ENCODE data around the gene MPDZ.

Gene MPDZ

DNA sequence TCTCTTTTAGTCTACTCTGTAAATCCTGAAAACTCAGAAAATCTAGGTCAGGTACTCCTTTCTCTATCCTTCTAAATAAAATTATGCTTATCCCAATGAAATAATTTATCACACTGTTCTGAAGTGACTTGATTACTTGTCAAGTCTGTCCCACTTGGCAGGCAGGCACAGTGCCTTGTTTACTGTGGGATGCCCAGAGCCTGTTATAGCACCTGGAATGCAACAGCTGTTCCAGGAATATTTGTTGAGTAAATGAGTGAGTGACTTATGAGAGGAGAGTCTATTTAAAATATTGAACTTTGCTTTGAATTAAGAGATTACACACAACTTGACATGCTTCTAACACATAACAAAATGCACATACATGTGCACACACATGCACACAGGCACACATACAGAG lies 130.0 kb downstream of the MPDZ start:
- Histone ChIP-seq H3K4me3 (ENCODE audit: severe bottlenecking) (no peak overlapping the region), H3K27ac (ENCODE audit: poor library complexity, severe bottlenecking) (no peak overlapping the region), H3K36me3 (ENCODE audit: low read depth) (no peaks in the 10 kb centered on the region; the same call in 1 of the 2 replicates), H3K27me3 (ENCODE audit: insufficient read depth, poor library complexity, severe bottlenecking) (no peaks in the 10 kb centered on the region), H3K9me3 (ENCODE audit: severe bottlenecking) (no peaks in the 10 kb centered on the region), H3K4me1 (ENCODE audit: insufficient read depth, poor library complexity, severe bottlenecking) (no peaks in the 10 kb centered on the region)
- TF ChIP-seq, protein P1, sequence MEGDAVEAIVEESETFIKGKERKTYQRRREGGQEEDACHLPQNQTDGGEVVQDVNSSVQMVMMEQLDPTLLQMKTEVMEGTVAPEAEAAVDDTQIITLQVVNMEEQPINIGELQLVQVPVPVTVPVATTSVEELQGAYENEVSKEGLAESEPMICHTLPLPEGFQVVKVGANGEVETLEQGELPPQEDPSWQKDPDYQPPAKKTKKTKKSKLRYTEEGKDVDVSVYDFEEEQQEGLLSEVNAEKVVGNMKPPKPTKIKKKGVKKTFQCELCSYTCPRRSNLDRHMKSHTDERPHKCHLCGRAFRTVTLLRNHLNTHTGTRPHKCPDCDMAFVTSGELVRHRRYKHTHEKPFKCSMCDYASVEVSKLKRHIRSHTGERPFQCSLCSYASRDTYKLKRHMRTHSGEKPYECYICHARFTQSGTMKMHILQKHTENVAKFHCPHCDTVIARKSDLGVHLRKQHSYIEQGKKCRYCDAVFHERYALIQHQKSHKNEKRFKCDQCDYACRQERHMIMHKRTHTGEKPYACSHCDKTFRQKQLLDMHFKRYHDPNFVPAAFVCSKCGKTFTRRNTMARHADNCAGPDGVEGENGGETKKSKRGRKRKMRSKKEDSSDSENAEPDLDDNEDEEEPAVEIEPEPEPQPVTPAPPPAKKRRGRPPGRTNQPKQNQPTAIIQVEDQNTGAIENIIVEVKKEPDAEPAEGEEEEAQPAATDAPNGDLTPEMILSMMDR (IDR thresholded peaks at IDR 0.05; ENCODE audit: poor library complexity, severe bottlenecking) = no peak
- no peak for DNase-seq (ENCODE audit: low spot score)
- ATAC-seq (ENCODE audit: low read depth) = no peak

DNA sequence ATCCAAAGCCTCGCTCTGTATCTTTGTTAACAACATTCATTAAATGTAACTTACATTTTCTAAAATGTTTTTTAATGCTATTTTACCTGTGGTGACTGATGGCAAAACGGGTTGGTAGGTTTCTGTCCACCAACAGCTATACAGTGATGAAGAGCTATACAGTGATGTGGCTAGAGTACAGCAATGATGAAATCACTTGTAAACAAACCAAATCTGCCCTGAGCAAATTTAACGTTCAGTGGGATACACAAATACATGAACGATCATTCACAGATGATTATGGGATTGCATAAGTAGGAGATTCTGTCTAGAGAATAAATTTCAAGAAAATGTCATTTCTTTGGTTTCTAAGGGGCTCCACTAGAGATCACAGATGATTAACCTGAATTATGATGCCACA lies 132.7 kb downstream of the MPDZ start:
- no peak for ATAC-seq (ENCODE audit: low read depth)
- Histone ChIP-seq H3K27me3 (ENCODE audit: insufficient read depth, poor library complexity, severe bottlenecking) (no peaks in the 10 kb centered on the region), H3K36me3 (ENCODE audit: low read depth) (no peaks in the 10 kb centered on the region; the same call in 1 of the 2 replicates)

GRCh38 chr9:13145340-13145739 lies 134.2 kb downstream of the MPDZ start:
- Histone ChIP-seq H3K4me1 (ENCODE audit: insufficient read depth, poor library complexity, severe bottlenecking) (peaks cover 14% of the 10 kb centered on the region), H3K9me3 (ENCODE audit: severe bottlenecking) (no peaks in the 10 kb centered on the region), H3K27me3 (ENCODE audit: insufficient read depth, poor library complexity, severe bottlenecking) (no peaks in the 10 kb centered on the region), H3K27ac (ENCODE audit: poor library complexity, severe bottlenecking) (no peak overlapping the region), H3K4me3 (ENCODE audit: severe bottlenecking) (no peak overlapping the region), H3K36me3 (ENCODE audit: low read depth) (no peaks in the 10 kb centered on the region; the same call in 1 of the 2 replicates)
- DNase-seq (ENCODE audit: low spot score) (no peak), ATAC-seq (ENCODE audit: low read depth) (no peak)
- TF ChIP-seq, protein P1 (IDR thresholded peaks at IDR 0.05; ENCODE audit: poor library complexity, severe bottlenecking) = no peak

More for the DNA sequence above, 132.7 kb downstream of the MPDZ start:
- H3K27ac ChIP-seq (ENCODE audit: poor library complexity, severe bottlenecking) = no peak overlapping the region
- H3K4me1 ChIP-seq (ENCODE audit: insufficient read depth, poor library complexity, severe bottlenecking) = peaks cover 6% of the 10 kb centered on the region
- no peak overlapping the region for H3K4me3 ChIP-seq (ENCODE audit: severe bottlenecking)
- TF ChIP-seq, protein P1 (IDR thresholded peaks at IDR 0.05; ENCODE audit: poor library complexity, severe bottlenecking) = no peak
- DNase-seq (ENCODE audit: low spot score) = no peak
- H3K9me3 ChIP-seq (ENCODE audit: severe bottlenecking) = no peaks in the 10 kb centered on the region

DNA sequence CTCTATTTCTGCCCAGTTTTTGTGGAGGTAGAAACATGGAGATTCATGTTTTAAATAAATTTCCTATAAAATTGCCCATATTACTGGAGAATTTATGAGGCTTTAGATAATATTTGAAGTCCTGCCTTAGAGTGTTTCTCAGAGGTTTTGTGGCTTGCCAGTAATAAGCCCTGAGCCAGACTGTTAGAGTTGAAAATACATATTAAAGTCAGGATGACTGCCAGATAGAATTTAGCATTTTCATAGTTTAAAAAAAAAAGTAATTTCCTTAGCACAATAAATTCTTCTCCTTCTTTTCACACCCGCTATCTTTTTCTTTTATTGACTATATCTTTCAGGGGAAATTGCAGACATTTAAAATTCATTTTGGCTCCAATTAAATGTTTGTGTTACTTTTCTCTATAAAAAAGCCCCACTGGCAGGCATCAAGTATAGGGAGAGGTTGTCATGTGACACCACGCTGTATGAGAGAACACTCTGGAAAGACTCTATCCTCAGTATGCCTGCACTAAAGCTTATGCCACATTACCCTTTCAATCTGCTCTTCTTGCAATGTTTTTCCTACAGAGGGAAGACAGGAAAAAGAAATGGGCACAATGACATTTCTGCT lies 135.2 kb downstream of the MPDZ start:
- DNase-seq (ENCODE audit: low spot score) (no peak), ATAC-seq (ENCODE audit: low read depth) (no peak)
- Histone ChIP-seq H3K4me3 (ENCODE audit: severe bottlenecking) (no peak overlapping the region), H3K27ac (ENCODE audit: poor library complexity, severe bottlenecking) (no peak overlapping the region), H3K9me3 (ENCODE audit: severe bottlenecking) (no peaks in the 10 kb centered on the region), H3K36me3 (ENCODE audit: low read depth) (no peaks in the 10 kb centered on the region; the same call in 1 of the 2 replicates), H3K27me3 (ENCODE audit: insufficient read depth, poor library complexity, severe bottlenecking) (no peaks in the 10 kb centered on the region), H3K4me1 (ENCODE audit: insufficient read depth, poor library complexity, severe bottlenecking) (peaks cover 21% of the 10 kb centered on the region)
- TF ChIP-seq, protein P1 (IDR thresholded peaks at IDR 0.05; ENCODE audit: poor library complexity, severe bottlenecking) = no peak

DNA sequence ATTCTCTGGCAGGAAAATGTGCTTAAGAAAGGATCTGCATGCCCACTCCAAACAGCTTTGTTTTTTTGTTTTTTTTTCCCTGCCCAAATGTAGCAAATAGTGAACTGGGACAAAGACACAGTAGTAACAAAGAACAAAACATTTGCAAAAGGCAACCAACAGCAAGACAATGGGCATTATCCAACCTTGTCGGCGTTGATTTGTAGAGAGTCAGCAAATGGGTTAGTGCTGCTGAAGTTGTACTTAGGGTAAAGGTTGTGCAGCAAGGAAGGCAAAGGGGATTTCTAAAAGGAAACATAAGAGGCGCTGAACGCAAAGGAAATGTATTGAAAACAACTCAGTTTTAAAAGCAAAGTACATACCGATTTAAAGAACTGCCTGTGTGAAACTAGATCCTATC lies 136.2 kb downstream of the MPDZ start:
- Histone ChIP-seq H3K4me1 (ENCODE audit: insufficient read depth, poor library complexity, severe bottlenecking) (peaks cover 24% of the 10 kb centered on the region), H3K27me3 (ENCODE audit: insufficient read depth, poor library complexity, severe bottlenecking) (no peaks in the 10 kb centered on the region), H3K9me3 (ENCODE audit: severe bottlenecking) (no peaks in the 10 kb centered on the region), H3K4me3 (ENCODE audit: severe bottlenecking) (no peak overlapping the region), H3K36me3 (ENCODE audit: low read depth) (no peaks in the 10 kb centered on the region; the same call in 1 of the 2 replicates), H3K27ac (ENCODE audit: poor library complexity, severe bottlenecking) (no peak overlapping the region)
- TF ChIP-seq, protein P1 (IDR thresholded peaks at IDR 0.05; ENCODE audit: poor library complexity, severe bottlenecking) = no peak
- DNase-seq (ENCODE audit: low spot score) = no peak
- no peak for ATAC-seq (ENCODE audit: low read depth)

Data from RWPE2 (cell line).